GM21367 (cell line): Measurements from ENCODE around the gene ATP10A.
"Not testable (repeated sequence)": the region's sequence is repeated elsewhere in the genome, so short reads cannot be mapped to it uniquely, and the experiment has no call there.

ENCODE experiments used
- ATAC-seq: cut with Tn5 transposase; IDR thresholded peaks from one replicate; pipeline ENCODE4 v1.9.1; 2021; ENCODE audit not compliant: unreplicated experiment

The ATP10A gene

GRCh38 chr15:25667829-25668228 lies 195.3 kb downstream of the ATP10A start:
- ATAC-seq: no peak

- no peak for ATAC-seq
Observed at GRCh38 chr15:25665913-25666312, 197.2 kb downstream of the ATP10A start.

DNA sequence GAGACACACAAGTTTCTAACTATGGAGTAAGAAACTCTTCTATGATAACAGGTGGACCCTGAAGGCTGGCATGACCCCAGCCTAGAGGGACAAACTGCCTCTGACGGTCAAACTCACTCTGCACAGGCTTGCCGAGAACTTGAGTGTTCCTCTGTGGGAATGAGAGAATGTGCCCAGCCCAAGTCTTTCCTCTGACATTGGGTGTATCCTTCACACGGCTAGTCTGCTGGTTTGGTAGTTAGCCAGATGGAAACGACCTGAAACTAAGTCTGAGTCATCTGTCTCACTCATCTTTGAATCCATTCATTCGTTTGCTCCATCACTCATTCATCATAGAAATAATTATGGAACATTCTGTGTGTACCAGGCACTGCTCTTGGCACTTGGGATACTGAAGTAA lies 198.4 kb downstream of the ATP10A start:
- ATAC-seq: no peak

GRCh38 chr15:25663515-25663914 lies 199.6 kb downstream of the ATP10A start:
- ATAC-seq: no peak

- no peak for ATAC-seq
Observed at GRCh38 chr15:25661898-25662297, 201.2 kb downstream of the ATP10A start.

DNA sequence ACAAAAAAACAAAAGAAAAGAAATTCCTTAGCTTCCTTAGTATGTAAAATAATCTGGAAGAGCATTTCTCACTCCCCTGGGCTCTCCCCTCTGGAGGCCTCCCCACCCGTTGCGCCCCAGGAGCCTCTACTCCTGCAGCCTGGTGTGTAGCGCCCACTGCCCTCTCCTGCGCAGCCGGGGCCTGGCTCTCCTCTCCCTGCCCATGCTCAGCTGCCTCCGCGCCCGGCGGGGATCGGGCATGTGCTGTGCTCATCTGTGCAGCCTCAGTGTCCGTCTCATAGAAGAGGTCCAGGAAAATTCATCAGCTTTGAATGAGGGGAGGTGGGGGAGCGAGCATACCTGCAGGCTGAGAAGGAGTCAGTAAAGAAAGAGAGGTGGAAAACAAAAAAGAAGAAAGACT lies 203.9 kb downstream of the ATP10A start:
- no peak for ATAC-seq

- ATAC-seq: no peak
Observed at GRCh38 chr15:25658560-25658959, 204.6 kb downstream of the ATP10A start.

DNA sequence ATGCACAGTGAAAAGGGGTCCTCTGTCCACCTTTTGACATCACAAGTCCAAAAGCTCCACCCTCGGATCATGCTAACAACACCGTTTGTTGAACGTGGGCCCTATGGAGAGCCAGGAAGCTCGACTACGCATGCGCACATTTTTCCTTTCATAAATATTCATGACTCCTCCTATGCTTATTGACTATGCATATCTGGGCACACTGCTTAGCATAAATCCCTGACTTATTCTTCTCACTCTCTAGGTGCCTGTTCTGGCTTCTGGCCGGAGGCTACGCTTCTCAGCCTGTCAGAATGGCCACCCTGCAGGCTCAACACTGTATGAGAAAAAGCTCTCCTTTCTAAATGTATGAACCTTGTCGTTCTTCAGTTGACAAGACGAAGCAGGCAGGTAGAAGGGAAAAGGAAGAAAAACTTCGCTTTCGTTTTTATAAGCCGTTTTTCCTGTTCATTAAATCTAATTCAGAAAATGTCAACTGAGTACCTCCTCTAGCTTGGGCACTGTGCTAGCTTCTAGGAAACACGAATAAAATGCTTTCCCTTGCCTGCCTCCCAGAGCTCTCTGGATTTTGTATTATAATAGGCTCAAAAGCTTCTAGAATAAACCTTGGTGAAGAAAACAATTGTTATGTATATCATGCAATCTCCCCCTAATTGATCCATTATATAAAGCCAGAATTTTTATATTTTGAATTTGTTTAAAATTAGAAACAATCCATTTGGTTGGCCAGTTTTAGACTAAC lies 207.7 kb downstream of the ATP10A start:
- no peak for ATAC-seq

DNA sequence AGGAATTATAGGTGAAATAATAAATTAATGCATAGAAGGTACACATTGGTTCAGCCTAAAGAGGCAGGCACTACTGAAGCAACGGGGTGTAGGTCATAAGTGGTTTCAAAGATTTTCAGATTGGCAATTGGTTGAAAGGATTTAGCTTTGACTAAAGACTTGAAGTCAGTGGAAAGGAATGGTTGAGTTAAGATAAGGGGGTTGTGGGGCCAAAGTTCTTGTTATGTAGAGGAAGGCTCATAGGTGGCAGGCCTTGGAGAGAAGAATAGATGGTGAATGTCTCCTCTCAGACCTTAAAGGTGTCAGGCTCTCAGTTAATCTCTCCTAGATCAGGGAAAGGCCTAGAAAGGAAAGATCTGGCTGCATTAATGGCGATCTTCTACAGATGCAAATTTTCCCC lies 209.8 kb downstream of the ATP10A start:
- no peak for ATAC-seq

GRCh38 chr15:25652704-25653103 lies 210.4 kb downstream of the ATP10A start:
- ATAC-seq: no peak

- no peak for ATAC-seq
Observed at GRCh38 chr15:25649390-25649789, 213.7 kb downstream of the ATP10A start.

DNA sequence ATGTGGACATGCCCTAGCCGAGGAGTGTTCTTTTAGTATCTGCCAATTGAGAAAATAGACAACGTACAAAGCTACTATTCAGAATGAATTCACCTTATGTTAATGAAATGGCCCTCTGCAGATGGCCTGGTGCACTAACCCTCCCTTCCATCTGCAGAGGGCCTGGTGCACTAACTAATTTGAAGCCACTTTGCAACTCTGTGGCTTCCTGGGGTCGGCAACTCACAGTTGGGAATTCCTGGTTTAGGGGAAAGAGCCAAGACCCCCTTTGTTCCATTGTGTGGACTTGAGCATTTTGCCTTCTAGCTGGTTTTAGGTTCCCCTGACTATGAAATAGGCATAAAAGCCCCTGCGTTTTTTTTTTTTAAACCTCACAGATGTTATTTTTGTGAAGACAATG lies 220.0 kb downstream of the ATP10A start:
- no peak for ATAC-seq

- ATAC-seq: no peak
Observed at GRCh38 chr15:25641762-25642161, 221.4 kb downstream of the ATP10A start.

DNA sequence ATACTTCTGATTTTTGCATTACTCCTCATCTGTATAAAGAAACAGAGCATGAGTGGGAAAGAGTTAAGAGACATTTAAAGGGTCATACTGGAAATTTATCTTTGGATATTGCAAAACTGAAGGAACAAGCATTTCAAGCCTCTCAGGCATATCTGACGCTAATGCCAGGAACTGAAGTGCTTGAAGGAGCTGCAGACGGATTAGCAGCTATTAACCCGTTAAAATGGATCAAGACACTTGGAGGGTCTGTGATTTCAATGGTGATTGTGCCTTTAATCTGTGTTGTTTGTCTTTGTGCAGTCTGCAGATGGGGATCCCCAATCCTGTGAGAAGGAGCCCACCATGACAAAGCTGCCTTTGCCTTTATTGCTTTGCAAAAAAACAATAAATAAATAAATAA lies 221.8 kb downstream of the ATP10A start:
- ATAC-seq: no peak

DNA sequence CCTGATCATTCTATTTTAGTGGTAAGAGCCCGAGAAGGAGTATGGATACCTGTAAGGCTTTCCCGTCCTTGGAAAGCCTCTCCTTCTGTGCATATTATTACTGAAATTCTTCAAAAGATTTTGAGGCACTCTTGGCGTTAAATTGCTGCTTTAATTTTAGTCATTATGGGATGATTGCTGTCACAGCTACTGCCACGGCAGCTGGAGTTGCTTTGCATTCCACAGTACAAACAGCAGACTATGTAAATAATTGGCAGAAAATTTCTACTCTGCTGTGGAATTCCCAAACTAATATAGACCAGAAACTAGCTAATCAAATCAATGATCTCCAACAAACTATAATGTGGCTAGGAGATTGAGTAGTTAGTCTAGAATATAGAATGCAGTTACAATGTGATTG lies 222.2 kb downstream of the ATP10A start:
- not testable (repeated sequence) for ATAC-seq

- ATAC-seq: no peak
Observed at GRCh38 chr15:25640381-25640780, 222.7 kb downstream of the ATP10A start.

- ATAC-seq: not testable (repeated sequence)
Observed at GRCh38 chr15:25636486-25636885, 226.6 kb downstream of the ATP10A start.

- no peak for ATAC-seq
Observed at GRCh38 chr15:25635191-25635590, 227.9 kb downstream of the ATP10A start.

- ATAC-seq: no peak
Observed at GRCh38 chr15:25633862-25634261, 229.3 kb downstream of the ATP10A start.

GRCh38 chr15:25631971-25632370 lies 231.2 kb downstream of the ATP10A start:
- no peak for ATAC-seq
